Measurements from ENCODE around the gene CCDC178.
"Not testable (repeated sequence)": the region's sequence is repeated elsewhere in the genome, so short reads cannot be mapped to it uniquely, and the experiment has no call there.

Gene CCDC178

DNA sequence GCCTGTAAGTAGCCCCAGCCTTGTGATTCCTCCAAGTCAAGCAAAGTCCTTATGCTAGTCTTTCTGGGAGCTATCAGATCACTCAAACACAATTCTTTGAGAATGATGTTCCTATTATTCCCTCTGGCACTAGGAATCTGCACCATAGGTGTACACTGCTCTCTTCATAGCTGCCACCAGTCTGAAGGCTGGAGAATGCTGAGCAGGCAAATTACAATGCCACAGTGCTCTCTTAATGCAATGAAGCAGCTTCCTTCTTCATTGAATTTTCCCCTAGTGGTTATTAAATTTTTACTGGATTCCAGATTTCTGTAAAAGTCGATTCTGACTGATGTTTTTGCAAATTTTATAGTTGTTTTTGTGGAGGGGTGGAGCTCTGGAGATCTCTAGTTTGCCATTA lies 84.8 kb downstream of the CCDC178 start:
- H3K4me1 ChIP-seq (ENCODE audit: insufficient read depth, low read length): peaks cover 18% of the 10 kb centered on the region
- H3K27me3 ChIP-seq (ENCODE audit: insufficient read depth, low read length): no peaks in the 10 kb centered on the region
- H3K4me3 ChIP-seq (ENCODE audit: low read length): no peak overlapping the region
- no peak overlapping the region for H3K27ac ChIP-seq (ENCODE audit: low read depth, low read length)
- 88% methylated on average over 1 of the region's 1 CpG for WGBS
- H3K9ac ChIP-seq (ENCODE audit: low read depth, low read length): no peak overlapping the region
- no peaks in the 10 kb centered on the region for H3K9me3 ChIP-seq (ENCODE audit: insufficient read depth, low read depth, low read length)
- H3K36me3 ChIP-seq (ENCODE audit: insufficient read depth, low read length): no peaks in the 10 kb centered on the region

DNA sequence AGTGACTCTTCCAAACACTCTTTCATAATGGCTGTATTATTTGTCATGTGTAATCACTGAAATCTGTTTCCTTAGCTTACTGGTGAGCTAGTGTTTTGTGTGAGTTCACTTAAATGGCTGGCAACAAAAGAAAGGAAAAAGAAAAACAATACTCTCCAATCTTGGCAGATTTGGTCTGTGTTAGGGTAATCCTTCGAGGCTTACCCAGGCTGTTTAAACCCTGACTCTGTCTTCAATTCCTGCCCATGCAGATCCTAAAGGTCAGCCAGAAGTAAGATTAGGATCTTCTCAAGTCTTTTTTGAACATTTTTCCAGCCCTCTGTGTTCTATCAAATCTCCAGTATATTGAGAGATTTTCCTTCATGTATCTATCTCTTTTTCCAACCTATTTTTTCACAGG lies 85.3 kb downstream of the CCDC178 start:
- 87% methylated on average over 1 of the region's 1 CpG for WGBS

DNA sequence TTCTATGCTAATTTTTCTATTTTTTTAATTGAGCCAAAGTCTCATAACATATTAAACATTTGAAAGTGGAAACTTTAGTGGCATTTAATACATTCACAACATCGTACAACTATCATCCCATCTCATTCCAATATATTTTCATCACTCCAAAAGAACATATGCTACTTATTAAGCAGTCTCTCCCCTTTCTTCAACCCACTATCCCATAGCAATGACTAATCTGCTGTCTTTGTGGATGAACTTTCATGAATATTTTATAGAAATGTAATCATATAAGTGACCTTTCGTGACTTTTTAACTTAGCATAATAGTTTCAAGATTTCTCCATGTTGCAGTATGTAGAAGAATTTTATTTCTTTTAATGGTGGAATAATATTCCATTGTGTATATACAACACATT lies 90.3 kb downstream of the CCDC178 start:
- Histone ChIP-seq H3K4me3 (ENCODE audit: low read length) (no peak overlapping the region), H3K36me3 (ENCODE audit: insufficient read depth, low read length) (no peaks in the 10 kb centered on the region), H3K9me3 (ENCODE audit: insufficient read depth, low read depth, low read length) (no peaks in the 10 kb centered on the region), H3K27ac (ENCODE audit: low read depth, low read length) (no peak overlapping the region), H3K9ac (ENCODE audit: low read depth, low read length) (no peak overlapping the region), H3K27me3 (ENCODE audit: insufficient read depth, low read length) (no peaks in the 10 kb centered on the region), H3K4me1 (ENCODE audit: insufficient read depth, low read length) (peaks cover 3% of the 10 kb centered on the region)
- 90% methylated on average over 1 of the region's 2 CpGs for WGBS

More for the DNA sequence above, 85.3 kb downstream of the CCDC178 start:
- Histone ChIP-seq H3K9me3 (ENCODE audit: insufficient read depth, low read depth, low read length) (no peaks in the 10 kb centered on the region), H3K27me3 (ENCODE audit: insufficient read depth, low read length) (no peaks in the 10 kb centered on the region), H3K4me3 (ENCODE audit: low read length) (no peak overlapping the region), H3K4me1 (ENCODE audit: insufficient read depth, low read length) (peaks cover 18% of the 10 kb centered on the region), H3K9ac (ENCODE audit: low read depth, low read length) (no peak overlapping the region), H3K36me3 (ENCODE audit: insufficient read depth, low read length) (no peaks in the 10 kb centered on the region), H3K27ac (ENCODE audit: low read depth, low read length) (no peak overlapping the region)

DNA sequence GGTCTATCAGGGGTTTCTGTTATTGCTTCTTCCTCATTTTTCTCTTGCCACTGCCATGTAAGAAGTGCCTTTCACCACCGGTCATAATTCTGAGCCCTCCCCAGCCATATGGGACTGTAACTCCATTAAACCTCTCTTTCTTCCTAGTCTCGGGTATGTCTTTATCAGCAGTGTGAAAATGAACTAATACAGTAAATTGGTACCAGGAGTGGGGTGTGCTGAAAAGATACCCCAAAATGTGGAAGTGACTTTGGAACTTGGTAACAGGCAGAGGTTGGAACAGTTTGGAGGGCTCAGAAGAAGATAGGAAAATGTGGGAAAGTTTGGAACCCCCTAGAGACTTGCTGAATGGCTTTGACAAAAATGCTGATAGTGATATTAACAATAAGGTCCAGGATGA lies 100.8 kb downstream of the CCDC178 start:
- H3K4me1 ChIP-seq (ENCODE audit: insufficient read depth, low read length); H3K27ac ChIP-seq (ENCODE audit: low read depth, low read length); H3K9ac ChIP-seq (ENCODE audit: low read depth, low read length); H3K27me3 ChIP-seq (ENCODE audit: insufficient read depth, low read length); H3K4me3 ChIP-seq (ENCODE audit: low read length); H3K36me3 ChIP-seq (ENCODE audit: insufficient read depth, low read length): not testable (repeated sequence)
- 96% methylated on average over 2 of the region's 2 CpGs for WGBS
- peaks cover 13% of the 10 kb centered on the region; the same call in 1 of the 2 replicates for H3K9me3 ChIP-seq (ENCODE audit: insufficient read depth, low read depth, low read length)

DNA sequence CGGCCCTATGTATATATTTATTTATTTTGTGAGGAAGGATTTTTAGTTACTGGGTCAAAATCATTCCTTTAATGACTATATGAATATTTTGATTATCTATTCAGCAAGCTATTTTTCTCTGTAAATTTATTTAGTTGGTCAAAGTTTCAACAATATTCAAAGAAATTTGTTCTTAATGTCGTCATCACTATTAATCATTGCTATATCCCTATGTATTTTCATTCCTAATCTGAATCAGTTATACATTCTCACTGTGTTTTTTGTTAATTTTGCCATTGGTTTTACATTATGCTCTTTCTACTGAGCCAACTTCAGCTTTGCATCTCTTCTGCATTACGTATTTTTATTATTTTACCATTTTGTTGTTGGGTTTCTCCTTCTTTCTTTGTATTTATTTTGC lies 105.7 kb downstream of the CCDC178 start:
- Histone ChIP-seq H3K4me3 (ENCODE audit: low read length) (no peak overlapping the region), H3K9me3 (ENCODE audit: insufficient read depth, low read depth, low read length) (peaks cover 7% of the 10 kb centered on the region; the same call in 1 of the 2 replicates), H3K4me1 (ENCODE audit: insufficient read depth, low read length) (no peaks in the 10 kb centered on the region), H3K9ac (ENCODE audit: low read depth, low read length) (no peak overlapping the region), H3K36me3 (ENCODE audit: insufficient read depth, low read length) (no peaks in the 10 kb centered on the region), H3K27ac (ENCODE audit: low read depth, low read length) (no peak overlapping the region), H3K27me3 (ENCODE audit: insufficient read depth, low read length) (no peaks in the 10 kb centered on the region)
- WGBS: 100% methylated on average over 1 of the region's 3 CpGs

DNA sequence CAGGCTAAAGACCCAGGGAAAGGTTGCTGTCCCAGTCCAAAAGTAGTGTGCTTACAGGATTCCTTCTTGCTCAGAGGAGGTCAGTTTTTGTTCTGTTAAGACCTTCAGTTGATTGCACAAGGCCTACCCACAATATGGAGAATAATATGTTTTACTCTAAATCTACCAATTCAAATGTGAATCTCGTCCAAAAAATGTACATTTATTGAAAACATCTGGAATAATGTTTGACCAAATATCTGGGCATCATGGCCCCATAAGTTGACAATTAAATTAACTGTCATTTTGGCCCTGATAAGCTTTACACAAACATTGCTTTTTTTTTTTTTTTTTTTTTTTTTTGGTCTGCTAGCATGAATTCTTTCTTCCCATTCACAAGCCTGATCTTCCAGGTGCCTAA lies 109.8 kb downstream of the CCDC178 start:
- H3K9me3 ChIP-seq (ENCODE audit: insufficient read depth, low read depth, low read length): no peaks in the 10 kb centered on the region
- H3K4me3 ChIP-seq (ENCODE audit: low read length): no peak overlapping the region
- H3K27ac ChIP-seq (ENCODE audit: low read depth, low read length): no peak overlapping the region
- no peaks in the 10 kb centered on the region for H3K4me1 ChIP-seq (ENCODE audit: insufficient read depth, low read length)
- H3K27me3 ChIP-seq (ENCODE audit: insufficient read depth, low read length): no peaks in the 10 kb centered on the region
- no peak overlapping the region for H3K9ac ChIP-seq (ENCODE audit: low read depth, low read length)
- 100% methylated on average over 1 of the region's 1 CpG for WGBS
- H3K36me3 ChIP-seq (ENCODE audit: insufficient read depth, low read length): no peaks in the 10 kb centered on the region

DNA sequence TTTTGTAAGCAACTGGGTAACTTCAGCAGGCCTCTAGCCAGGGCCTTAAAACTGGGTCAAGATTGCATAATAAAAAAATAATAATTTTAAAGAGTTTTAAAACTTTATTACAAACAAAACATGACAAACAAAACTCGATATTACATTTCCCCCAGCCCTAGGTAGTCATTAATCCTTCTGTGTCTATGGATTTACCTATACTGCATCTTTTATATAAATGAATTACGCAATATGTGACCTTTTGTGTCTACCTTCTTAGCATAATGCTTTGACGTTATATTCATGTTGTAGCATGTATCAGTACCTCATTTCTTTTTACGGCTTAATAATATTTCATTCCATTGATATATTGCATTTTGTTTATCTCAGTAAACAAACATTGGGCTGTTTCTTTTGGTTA lies 113.5 kb downstream of the CCDC178 start:
- Histone ChIP-seq H3K4me1 (ENCODE audit: insufficient read depth, low read length) (no peaks in the 10 kb centered on the region), H3K27ac (ENCODE audit: low read depth, low read length) (no peak overlapping the region), H3K9me3 (ENCODE audit: insufficient read depth, low read depth, low read length) (no peaks in the 10 kb centered on the region), H3K4me3 (ENCODE audit: low read length) (no peak overlapping the region), H3K9ac (ENCODE audit: low read depth, low read length) (no peak overlapping the region), H3K36me3 (ENCODE audit: insufficient read depth, low read length) (no peaks in the 10 kb centered on the region), H3K27me3 (ENCODE audit: insufficient read depth, low read length) (no peaks in the 10 kb centered on the region)
- 100% methylated on average over 1 of the region's 4 CpGs for WGBS

DNA sequence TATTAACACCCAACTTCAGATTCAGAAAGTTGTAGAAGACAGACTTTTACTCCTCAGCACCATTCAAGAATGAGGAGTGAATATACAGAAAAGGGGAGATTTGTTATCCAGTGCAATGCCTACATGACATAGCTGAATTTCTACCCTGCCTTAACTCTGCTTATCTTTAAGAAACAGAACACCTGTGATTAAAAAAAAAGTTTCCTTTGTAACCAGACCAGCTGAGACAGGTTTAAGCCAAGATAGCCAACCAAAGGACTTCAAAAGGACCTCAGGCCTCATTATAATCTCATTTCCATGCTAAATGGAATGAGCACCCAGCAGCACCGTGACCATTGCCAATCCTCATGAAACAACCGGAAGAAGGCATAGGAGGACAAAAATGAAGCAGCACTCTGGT lies 122.9 kb downstream of the CCDC178 start:
- H3K9ac ChIP-seq (ENCODE audit: low read depth, low read length): no peak overlapping the region
- H3K27me3 ChIP-seq (ENCODE audit: insufficient read depth, low read length): no peaks in the 10 kb centered on the region
- 96% methylated on average over 2 of the region's 2 CpGs for WGBS
- H3K4me1 ChIP-seq (ENCODE audit: insufficient read depth, low read length): no peaks in the 10 kb centered on the region
- H3K36me3 ChIP-seq (ENCODE audit: insufficient read depth, low read length): no peaks in the 10 kb centered on the region
- H3K4me3 ChIP-seq (ENCODE audit: low read length): no peak overlapping the region
- H3K27ac ChIP-seq (ENCODE audit: low read depth, low read length): no peak overlapping the region
- H3K9me3 ChIP-seq (ENCODE audit: insufficient read depth, low read depth, low read length): no peaks in the 10 kb centered on the region

DNA sequence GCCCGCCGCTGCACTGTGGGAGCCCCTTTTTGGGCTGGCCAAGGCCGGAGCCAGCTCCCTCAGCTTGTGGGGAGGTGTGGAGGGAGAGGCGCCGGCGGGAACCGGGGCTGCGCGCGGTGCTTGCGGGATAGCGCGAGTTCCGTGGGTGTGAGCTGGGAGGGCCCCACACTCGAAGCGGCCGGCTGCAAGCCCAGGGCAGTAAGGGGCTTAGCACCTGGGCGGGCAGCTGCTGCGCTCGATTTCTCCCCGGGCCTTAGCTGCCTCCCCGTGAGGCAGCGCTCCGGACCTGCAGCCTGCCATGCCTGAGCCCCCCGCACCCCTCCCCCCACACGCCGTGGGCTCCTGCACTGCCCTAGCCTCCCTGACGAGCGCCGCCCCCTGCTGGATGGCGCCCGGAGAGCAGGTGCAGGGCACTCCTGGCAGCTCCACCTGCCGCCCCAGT lies 124.4 kb downstream of the CCDC178 start:
- H3K27me3 ChIP-seq (ENCODE audit: insufficient read depth, low read length): no peaks in the 10 kb centered on the region
- H3K27ac ChIP-seq (ENCODE audit: low read depth, low read length): no peak overlapping the region
- no peaks in the 10 kb centered on the region for H3K4me1 ChIP-seq (ENCODE audit: insufficient read depth, low read length)
- H3K9ac ChIP-seq (ENCODE audit: low read depth, low read length): no peak overlapping the region
- H3K36me3 ChIP-seq (ENCODE audit: insufficient read depth, low read length): no peaks in the 10 kb centered on the region
- H3K9me3 ChIP-seq (ENCODE audit: insufficient read depth, low read depth, low read length): no peaks in the 10 kb centered on the region
- 97% methylated on average over 33 of the region's 33 CpGs for WGBS
- H3K4me3 ChIP-seq (ENCODE audit: low read length): no peak overlapping the region

DNA sequence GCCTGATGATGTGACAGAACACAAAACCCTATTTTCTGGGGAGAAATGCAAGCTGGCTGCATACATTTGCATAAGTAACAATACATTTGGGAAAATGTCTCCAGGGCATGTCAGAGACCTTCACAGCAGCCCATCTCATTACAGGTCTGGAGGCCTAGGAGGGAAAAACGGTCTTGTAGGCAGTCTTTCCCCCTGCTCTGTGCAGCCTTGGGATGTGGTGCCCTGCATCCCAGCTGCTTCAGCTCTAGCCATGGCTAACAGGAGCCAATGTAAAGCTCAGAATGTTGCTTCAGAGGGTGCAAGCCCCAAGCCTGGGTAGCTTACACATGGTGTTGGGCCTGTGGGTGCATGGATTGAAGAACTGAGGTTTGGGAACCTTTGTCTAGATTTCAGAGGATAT lies 133.0 kb downstream of the CCDC178 start:
- no peak overlapping the region for H3K9ac ChIP-seq (ENCODE audit: low read depth, low read length)
- WGBS: 85% methylated on average over 1 of the region's 1 CpG
- no peaks in the 10 kb centered on the region for H3K27me3 ChIP-seq (ENCODE audit: insufficient read depth, low read length)
- H3K27ac ChIP-seq (ENCODE audit: low read depth, low read length): no peak overlapping the region
- H3K4me3 ChIP-seq (ENCODE audit: low read length): no peak overlapping the region
- H3K36me3 ChIP-seq (ENCODE audit: insufficient read depth, low read length): no peaks in the 10 kb centered on the region
- H3K4me1 ChIP-seq (ENCODE audit: insufficient read depth, low read length): no peaks in the 10 kb centered on the region
- 0 out of 2 replicates have a peak, but pooled peaks cover 6% of the 10 kb centered on the region for H3K9me3 ChIP-seq (ENCODE audit: insufficient read depth, low read depth, low read length)

DNA sequence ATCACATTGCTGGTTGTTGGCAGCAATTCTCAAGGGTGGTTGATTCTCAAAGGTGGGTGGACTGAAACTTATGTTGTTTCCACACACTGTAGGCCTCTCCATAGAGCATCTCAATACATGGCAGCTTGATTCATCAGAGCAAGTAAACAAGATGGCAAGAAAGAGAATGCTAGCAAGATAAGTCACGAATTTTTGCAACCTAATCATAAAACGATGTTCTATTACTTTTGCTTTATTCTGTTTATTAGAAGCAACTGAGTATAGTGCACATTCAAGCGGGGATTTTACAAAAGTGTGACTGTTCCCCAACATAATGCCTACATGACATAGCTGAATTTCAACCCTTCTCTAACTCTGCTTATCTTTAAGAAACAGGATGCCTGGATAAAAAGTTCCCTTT lies 136.2 kb downstream of the CCDC178 start:
- Histone ChIP-seq H3K9ac (ENCODE audit: low read depth, low read length) (no peak overlapping the region), H3K4me3 (ENCODE audit: low read length) (no peak overlapping the region), H3K36me3 (ENCODE audit: insufficient read depth, low read length) (no peaks in the 10 kb centered on the region), H3K9me3 (ENCODE audit: insufficient read depth, low read depth, low read length) (0 out of 2 replicates have a peak, but pooled peaks cover 6% of the 10 kb centered on the region), H3K27me3 (ENCODE audit: insufficient read depth, low read length) (no peaks in the 10 kb centered on the region), H3K27ac (ENCODE audit: low read depth, low read length) (no peak overlapping the region), H3K4me1 (ENCODE audit: insufficient read depth, low read length) (no peaks in the 10 kb centered on the region)
- 94% methylated on average over 3 of the region's 3 CpGs for WGBS

DNA sequence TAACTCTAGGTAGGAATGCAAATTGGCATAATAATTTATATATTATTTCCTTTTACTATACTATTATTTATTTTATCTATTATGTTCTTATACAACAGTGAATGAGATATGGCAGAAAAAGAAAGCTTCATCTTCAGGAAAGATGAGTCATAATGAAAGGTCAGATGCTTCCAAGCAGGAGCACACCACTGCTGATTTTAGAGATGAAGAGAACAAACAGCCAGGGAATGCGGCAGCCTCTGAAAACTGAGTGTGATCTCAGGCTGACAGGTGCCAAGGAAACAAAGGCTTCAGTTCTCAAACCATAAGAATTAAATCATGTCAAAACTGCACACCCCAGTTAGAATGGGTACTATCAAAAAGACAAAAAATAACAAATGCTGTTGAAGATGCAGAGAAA lies 149.0 kb downstream of the CCDC178 start:
- Histone ChIP-seq H3K27me3 (ENCODE audit: insufficient read depth, low read length) (no peaks in the 10 kb centered on the region), H3K9me3 (ENCODE audit: insufficient read depth, low read depth, low read length) (no peaks in the 10 kb centered on the region), H3K4me1 (ENCODE audit: insufficient read depth, low read length) (no peaks in the 10 kb centered on the region), H3K36me3 (ENCODE audit: insufficient read depth, low read length) (no peaks in the 10 kb centered on the region), H3K9ac (ENCODE audit: low read depth, low read length) (no peak overlapping the region), H3K27ac (ENCODE audit: low read depth, low read length) (no peak overlapping the region), H3K4me3 (ENCODE audit: low read length) (no peak overlapping the region)
- 92% methylated on average over 1 of the region's 1 CpG for WGBS
